Muscle layer of colon (tissue), 2 donors: ENCODE measurements around the gene TBPL1.

Experiments
- H3K27ac ChIP-seq: one replicate; pipeline ENCODE4 v1.7.0; 2013; ENCODE audit warnings: low read depth, mild to moderate bottlenecking, low read length, moderate library complexity
- H3K27me3 ChIP-seq, 2 donors: one replicate each; pipeline ENCODE4 v1.7.0; 2013; ENCODE audit warnings: low read length in 2 of 2, mild to moderate bottlenecking in 2 of 2; ENCODE audit not compliant: insufficient read depth in 2 of 2, control insufficient read depth in 1 of 2
- H3K36me3 ChIP-seq: one replicate; pipeline ENCODE4 v1.7.0; 2013; ENCODE audit warnings: mild to moderate bottlenecking, low read length; ENCODE audit not compliant: insufficient read depth
- H3K4me1 ChIP-seq: one replicate; pipeline ENCODE4 v1.7.0; 2013; ENCODE audit warnings: mild to moderate bottlenecking, low read length; ENCODE audit not compliant: insufficient read depth
- H3K4me3 ChIP-seq, 2 donors: one replicate each; pipeline ENCODE4 v1.7.0; 2013; ENCODE audit warnings: low read length in 2 of 2, low read depth in 1 of 2, mild to moderate bottlenecking in 1 of 2, moderate library complexity in 1 of 2
- H3K9ac ChIP-seq: one replicate; pipeline ENCODE4 v1.7.0; 2013; ENCODE audit warnings: low read length
- H3K9me3 ChIP-seq: one replicate; pipeline ENCODE4 v1.7.0; 2013; ENCODE audit warnings: mild to moderate bottlenecking, low read length
- donor health status: abdominal sarcoma.
- donor health status: Adenocarcinoma of cecum.

TBPL1 gene

GRCh38 chr6:133937909-133938308 is 15.1 kb upstream of the TBPL1 start:
- no peaks in the 10 kb centered on the region for H3K27me3 ChIP-seq
- H3K36me3 ChIP-seq = no peaks in the 10 kb centered on the region
- H3K4me3 ChIP-seq = no peak overlapping the region
- H3K4me1 ChIP-seq = no peaks in the 10 kb centered on the region
- H3K9me3 ChIP-seq = no peaks in the 10 kb centered on the region
- H3K9ac ChIP-seq = no peak overlapping the region
- H3K27ac ChIP-seq = no peak overlapping the region

- Histone ChIP-seq H3K4me3 (no peak overlapping the region), H3K27ac (no peak overlapping the region), H3K36me3 (no peaks in the 10 kb centered on the region), H3K4me1 (no peaks in the 10 kb centered on the region), H3K9me3 (no peaks in the 10 kb centered on the region), H3K9ac (no peak overlapping the region), H3K27me3 (no peaks in the 10 kb centered on the region)
Measured at GRCh38 chr6:133938533-133938932, 14.5 kb upstream of the TBPL1 start.

- Histone ChIP-seq H3K27ac (no peak overlapping the region), H3K4me3 (no peak overlapping the region), H3K27me3 (no peaks in the 10 kb centered on the region), H3K36me3 (no peaks in the 10 kb centered on the region), H3K9me3 (no peaks in the 10 kb centered on the region), H3K4me1 (no peaks in the 10 kb centered on the region), H3K9ac (no peak overlapping the region)
Measured at GRCh38 chr6:133939778-133940667, 13.0 kb upstream of the TBPL1 start.

GRCh38 chr6:133945158-133945557 is 7.9 kb upstream of the TBPL1 start:
- Histone ChIP-seq H3K4me3 (no peak overlapping the region), H3K36me3 (no peaks in the 10 kb centered on the region), H3K9me3 (no peaks in the 10 kb centered on the region), H3K9ac (no peak overlapping the region), H3K4me1 (no peaks in the 10 kb centered on the region), H3K27ac (no peak overlapping the region), H3K27me3 (no peaks in the 10 kb centered on the region)

GRCh38 chr6:133947302-133947900 is 5.6 kb upstream of the TBPL1 start:
- Histone ChIP-seq H3K4me3 (no peak overlapping the region), H3K9me3 (no peaks in the 10 kb centered on the region), H3K27me3 (no peaks in the 10 kb centered on the region), H3K36me3 (no peaks in the 10 kb centered on the region), H3K27ac (no peak overlapping the region), H3K9ac (no peak overlapping the region), H3K4me1 (peaks cover 7% of the 10 kb centered on the region)

GRCh38 chr6:133948472-133948871 is 4.6 kb upstream of the TBPL1 start:
- Histone ChIP-seq H3K9me3 (no peaks in the 10 kb centered on the region), H3K27ac (no peak overlapping the region), H3K9ac (no peak overlapping the region), H3K4me3 (no peak overlapping the region), H3K36me3 (no peaks in the 10 kb centered on the region), H3K27me3 (no peaks in the 10 kb centered on the region), H3K4me1 (peaks cover 7% of the 10 kb centered on the region)

- no peaks in the 10 kb centered on the region for H3K27me3 ChIP-seq
- no peaks in the 10 kb centered on the region for H3K36me3 ChIP-seq
- H3K27ac ChIP-seq = peak overlapping the region; percentile 90
- peaks cover 16% of the 10 kb centered on the region for H3K4me1 ChIP-seq
- H3K4me3 ChIP-seq = peak overlapping the region in 1 of 2 donors; percentile 77
- peak overlapping the region; percentile 10 for H3K9ac ChIP-seq
- no peaks in the 10 kb centered on the region for H3K9me3 ChIP-seq
Measured at GRCh38 chr6:133951227-133951626, 1.8 kb upstream of the TBPL1 start.

GRCh38 chr6:133951881-133952814 is 876 bp upstream of the TBPL1 start:
- Histone ChIP-seq H3K36me3 (no peaks in the 10 kb centered on the region), H3K4me3 (peak overlapping the region; percentile 77 to 78), H3K9me3 (no peaks in the 10 kb centered on the region), H3K27me3 (no peaks in the 10 kb centered on the region), H3K27ac (peak overlapping the region; percentile 90), H3K4me1 (peaks cover 16% of the 10 kb centered on the region), H3K9ac (peak overlapping the region; percentile 51)

- peak overlapping the region; percentile 90 for H3K27ac ChIP-seq
- H3K4me3 ChIP-seq = peak overlapping the region; percentile 77 to 78
- H3K9me3 ChIP-seq = no peaks in the 10 kb centered on the region
- H3K27me3 ChIP-seq = no peaks in the 10 kb centered on the region
- H3K4me1 ChIP-seq = peaks cover 16% of the 10 kb centered on the region
- H3K36me3 ChIP-seq = no peaks in the 10 kb centered on the region
- H3K9ac ChIP-seq = peak overlapping the region; percentile 18
Measured at GRCh38 chr6:133953634-133954415, 801 bp downstream of the TBPL1 start.

GRCh38 chr6:133954657-133955576 is 1.9 kb downstream of the TBPL1 start:
- Histone ChIP-seq H3K4me3 (peak overlapping the region in 1 of 2 donors; percentile 78), H3K27ac (no peak overlapping the region), H3K9ac (no peak overlapping the region), H3K4me1 (peaks cover 16% of the 10 kb centered on the region), H3K36me3 (no peaks in the 10 kb centered on the region), H3K9me3 (no peaks in the 10 kb centered on the region), H3K27me3 (no peaks in the 10 kb centered on the region)
